Kidney tubule cell (primary cell): ENCODE data around the gene GSTCD.
"Not testable (repeated sequence)": the region's sequence is repeated elsewhere in the genome, so short reads cannot be mapped to it uniquely, and the experiment has no call there.

Source experiments
- DNase-seq: peaks from one replicate; pipeline ENCODE4 v3.0.0-alpha.2; 2018; ENCODE audit warnings: low spot score

GSTCD gene

DNA sequence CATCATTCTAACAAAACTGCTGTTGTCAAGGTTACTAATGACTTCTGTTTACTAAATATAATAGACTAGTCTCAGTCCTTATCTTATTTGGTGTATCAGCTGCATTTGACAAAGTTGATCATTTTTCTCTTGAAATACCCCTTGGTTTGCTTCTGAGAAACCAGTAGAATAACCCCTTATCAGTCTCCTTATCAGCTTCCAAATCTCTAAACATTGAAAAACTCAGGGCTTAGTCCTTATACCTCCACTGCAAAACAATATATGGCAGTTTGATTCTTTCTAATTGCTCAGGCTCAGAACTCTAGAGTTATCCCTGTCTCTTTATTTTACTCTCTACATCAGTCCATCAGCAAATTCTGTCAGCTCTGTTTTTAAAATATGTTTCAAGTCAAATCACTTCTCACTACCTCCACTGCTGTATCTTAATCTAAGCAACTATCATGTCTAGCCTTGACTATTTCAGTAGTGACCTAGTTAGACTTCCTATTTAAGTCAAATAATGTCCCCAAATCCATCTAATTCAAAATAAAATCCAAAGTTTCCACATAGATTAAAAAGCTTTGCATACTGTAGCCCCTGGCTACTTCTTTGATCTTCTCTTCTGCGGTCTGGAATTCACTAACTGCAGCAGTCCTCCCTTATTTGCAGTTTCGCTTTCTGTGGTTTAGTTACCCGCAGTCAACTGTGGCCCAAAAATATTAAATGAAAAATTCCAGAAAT is 99.6 kb downstream of the GSTCD start:
- no peak for DNase-seq

DNA sequence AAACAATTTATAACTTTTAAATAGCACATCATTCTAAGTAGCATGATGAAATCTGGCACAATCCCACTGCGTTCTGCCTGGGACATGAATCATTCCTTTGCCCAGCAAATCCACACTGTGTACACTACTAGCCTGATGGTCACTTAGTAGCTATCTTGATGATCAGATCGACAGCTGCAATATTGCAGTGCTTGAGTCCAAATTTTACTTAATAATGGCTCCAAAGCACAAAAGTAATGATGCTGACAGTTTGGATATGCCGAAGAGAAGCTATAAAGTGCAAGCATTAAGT is 100.1 kb downstream of the GSTCD start:
- DNase-seq, result peak; percentile 3

DNA sequence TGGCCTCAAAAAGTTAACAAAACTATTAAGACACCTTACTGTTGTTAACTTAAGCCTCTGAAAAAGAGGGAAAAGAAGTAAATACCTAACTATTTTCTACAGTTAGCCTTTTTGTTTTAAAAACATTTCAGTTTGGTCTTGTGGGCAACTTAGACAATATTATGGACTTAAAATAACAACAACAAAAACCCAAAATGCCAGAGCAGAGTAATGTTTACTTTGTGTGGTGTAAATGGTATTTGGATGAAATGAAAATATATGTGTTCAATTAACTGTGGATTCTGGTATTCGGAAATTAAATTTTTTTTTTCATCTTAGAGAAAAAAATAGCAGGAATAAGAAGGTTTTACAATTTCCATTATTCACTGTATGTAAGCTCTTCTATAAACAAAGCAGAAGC is 107.1 kb downstream of the GSTCD start:
- no peak for DNase-seq

DNA sequence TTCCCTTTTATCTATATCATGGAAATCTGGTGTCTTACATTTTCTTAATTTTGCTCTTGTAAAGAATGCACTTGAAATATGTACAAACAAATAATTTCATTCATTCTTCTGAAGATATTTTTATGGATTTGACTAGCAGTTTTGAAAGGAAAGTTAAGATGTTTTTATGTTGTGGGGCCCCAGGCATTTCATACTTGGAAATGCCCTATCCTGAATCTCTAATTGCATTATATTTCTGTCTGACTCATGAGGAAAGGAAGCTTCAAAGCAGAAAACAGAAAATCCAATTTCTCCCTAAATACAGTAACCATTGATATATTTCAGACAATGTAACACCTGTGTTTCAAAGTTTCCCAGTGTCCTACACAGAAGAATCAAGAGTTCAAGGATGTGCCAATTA is 113.5 kb downstream of the GSTCD start:
- no peak for DNase-seq

DNA sequence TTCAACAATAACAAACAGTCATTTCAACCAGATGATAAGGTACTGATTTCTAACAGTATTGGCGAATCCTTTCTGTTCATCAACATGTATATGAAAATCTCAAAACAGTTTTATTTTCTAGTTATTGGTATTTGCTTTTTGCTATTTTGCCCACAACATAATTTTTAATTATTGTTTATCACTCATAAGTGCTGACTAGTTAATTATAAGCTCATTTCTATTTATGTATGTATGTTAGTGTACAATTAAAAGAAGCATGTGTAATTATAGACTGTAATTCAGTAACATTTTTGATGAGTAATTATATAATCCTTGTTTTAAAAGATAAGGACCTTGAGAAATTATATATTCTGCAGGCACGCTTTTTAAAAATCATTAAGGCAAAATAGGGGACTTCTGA is 119.5 kb downstream of the GSTCD start:
- no peak for DNase-seq

DNA sequence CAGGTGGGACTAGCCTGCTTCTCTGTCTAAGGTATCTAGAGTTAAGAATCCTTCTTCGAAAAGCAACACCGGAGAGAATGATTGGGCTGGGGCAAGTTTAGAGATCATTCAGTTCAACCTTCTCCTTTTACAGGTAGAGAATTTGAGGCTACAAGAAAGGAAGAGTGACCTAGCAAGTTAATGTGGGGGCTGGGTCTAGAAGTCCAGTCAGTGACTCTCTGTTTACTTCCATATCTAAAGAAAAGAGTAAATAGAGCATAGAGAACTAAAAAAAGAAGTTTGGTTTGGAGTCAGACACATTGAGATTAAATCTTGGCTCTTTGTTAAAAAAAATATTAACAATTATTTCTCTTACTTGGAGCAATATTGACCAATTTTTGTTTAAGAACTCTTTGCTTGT is 122.6 kb downstream of the GSTCD start:
- DNase-seq, result no peak

DNA sequence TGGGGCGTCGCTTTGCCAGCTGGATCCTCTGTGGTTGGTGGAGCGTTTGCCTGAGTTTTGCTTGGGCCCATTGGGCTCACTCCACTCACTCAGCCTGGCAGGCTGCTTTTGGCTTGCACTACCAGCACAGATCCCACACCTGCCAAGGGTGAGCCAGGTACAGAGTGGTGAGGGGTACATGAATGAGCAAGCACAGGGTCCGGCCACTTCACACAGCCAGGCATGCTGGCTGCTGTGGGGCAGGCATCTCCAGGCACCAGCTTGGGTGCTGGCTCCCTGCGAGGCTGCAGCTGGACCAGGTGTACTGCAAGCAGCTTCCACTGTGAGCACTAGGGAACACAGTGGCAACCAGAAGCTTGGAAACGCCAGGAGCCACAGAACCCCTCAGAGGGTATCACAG is 126.6 kb downstream of the GSTCD start:
- no peak for DNase-seq

DNA sequence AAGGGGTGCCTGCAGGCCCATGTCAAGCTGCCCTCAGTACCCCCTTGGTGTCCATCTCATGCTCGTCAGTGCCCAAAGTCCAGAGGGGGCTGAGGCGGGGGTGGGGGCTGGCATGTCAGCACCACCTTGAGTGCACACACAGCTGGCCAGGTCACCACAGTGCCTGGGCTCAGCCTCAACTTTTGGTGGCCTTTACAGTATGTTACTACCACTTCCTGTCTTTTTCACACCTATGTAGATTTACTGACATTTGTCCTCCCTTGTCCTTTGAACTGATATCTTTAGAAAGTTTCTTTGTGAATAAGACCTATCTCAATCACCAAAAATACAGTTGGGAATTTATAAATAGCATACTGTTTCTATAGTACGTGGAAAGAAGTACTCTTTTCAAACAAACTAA is 128.0 kb downstream of the GSTCD start:
- no peak for DNase-seq

DNA sequence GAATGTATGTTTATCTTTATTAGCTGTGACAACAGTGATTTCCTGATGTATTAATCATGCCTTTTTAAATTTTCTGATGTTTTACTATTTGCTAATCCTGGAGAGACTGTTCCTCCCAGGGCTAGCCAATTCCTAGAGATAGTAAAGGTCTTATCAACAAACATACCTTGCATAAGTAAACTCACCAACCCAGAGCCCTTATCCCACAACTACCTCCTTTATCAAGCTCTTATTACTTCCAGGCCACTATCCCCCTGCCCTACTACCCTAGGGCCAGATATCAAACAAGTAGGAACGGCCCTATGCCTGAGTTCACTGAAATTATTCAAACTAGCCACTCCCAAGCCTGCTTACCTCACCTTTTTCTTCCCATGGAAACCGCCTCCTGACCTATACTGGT is 128.5 kb downstream of the GSTCD start:
- DNase-seq, result no peak

DNA sequence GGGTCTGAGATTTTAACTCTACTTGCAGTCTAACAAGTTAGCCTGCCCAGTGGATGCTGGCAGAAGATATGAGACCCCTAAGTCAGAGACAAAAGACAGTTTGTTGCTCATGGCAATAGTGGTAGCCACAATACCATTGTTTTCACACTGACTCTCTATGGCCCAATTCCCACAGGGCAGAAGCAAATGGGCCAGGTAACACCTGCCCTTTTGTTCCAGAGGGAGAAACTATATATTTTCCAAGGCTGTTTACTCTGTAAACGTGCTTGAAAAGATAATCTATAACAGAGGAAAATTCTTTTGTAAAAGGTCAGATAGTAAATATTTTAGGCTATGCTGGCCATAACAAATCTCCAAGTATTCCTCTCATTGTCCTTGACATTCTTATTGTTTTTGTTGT is 129.5 kb downstream of the GSTCD start:
- DNase-seq, result no peak

DNA sequence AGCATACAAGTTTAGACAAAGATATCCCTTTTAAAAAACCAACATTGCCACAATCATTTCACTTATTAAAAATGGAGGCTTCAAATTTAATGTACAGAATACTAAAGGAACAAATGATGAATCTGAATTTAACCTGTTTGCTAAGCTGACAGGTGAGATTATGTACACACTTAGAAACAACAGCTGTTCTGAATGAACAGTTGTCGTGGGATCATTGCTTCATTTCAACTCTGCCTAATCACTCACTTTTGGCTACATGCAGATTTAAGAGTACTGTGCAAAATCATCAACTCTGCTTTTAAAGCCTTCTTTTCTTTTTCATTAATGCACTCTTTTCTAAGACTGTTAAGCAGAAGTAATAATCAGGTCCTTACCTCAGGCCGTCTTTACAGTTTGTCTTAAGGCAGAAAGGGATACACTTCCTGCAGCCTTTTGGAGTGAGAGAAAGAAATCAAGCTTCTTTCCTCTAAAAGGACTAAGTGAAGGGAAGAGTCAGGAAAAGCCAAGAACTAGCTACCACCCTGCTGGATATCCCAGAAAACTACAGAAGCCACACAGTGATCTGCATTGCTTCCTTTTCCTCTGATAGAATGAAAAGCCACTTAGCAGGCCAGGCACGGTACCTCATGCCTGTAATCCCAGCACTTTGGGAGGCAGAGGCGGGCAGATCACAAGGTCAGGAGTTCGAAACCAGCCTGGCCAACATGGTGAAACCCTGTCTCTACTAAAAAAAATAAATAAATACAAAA is 132.0 kb downstream of the GSTCD start:
- DNase-seq, result no peak

DNA sequence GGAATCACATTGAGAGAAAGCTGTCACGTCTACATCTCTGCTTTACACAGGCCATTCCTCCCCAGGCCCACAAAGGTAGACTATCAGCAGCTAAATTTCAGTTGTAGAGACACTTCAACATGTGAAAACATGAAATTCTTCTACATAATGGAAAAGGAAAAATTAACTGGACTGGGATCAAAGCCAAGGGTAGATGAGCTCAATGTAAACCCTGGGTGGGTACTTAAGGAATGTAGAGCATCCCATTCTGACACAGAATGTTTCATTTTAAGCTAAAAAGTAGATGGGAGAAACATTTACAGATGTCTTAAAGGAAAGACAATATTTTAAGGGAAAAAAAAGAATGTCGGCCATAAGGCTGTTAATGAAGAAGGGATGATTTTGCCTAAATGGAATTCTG is 135.4 kb downstream of the GSTCD start:
- no peak for DNase-seq

DNA sequence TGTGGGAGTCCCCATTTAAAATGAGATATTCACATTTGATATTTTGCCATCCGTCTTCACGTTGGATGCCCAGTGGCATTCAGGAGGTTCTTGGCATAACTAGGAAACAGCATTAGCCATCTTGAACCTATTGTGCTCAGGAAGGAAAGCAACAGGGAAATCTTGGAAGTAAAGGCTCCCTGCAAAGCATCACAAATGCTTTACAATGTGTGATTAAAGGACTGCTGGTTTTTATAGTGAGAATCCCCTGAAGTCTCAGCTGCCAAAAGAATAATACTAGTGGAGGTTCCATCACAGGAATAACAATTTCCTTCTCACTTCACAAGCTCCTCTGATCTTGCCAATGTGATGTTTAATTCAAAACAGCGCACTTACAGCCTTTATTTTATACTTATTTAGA is 137.0 kb downstream of the GSTCD start:
- DNase-seq, result no peak

DNA sequence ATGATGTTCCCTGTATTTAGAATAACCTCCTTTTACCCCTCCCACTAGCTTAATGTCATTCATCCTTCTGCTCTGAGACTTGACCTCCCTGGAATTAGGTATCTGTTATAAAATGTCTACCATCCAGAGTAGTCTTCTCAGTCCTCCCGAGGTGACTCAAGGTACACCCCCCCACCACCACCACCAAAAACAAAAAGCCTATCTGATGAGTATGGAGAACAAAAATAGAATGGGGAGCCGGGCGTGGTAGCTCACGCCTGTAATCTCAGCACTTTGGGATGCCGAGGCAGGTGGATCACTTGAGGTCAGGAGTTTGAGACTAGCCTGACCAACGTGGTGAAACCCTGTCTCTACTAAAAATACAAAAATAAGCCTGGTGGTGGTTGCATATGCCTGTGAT is 139.8 kb downstream of the GSTCD start:
- DNase-seq, result not testable (repeated sequence)

DNA sequence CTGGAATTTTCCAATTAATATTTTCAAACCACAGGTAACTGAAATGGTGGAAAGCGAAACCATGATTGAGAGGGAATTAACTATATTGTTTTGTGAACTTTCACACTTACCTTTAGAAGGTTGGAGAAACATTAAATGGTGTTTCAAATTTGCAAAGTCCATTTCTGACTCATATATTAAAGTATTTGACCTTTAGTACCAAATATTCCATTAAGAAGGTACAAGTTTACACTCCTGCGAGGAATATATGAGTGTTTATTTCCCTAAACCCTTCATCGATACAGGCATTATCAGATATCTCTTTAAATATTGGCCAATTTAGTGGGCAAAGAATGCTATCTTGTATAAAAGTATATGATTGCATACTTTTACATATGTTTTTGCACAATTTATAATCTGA is 142.6 kb downstream of the GSTCD start:
- no peak for DNase-seq

DNA sequence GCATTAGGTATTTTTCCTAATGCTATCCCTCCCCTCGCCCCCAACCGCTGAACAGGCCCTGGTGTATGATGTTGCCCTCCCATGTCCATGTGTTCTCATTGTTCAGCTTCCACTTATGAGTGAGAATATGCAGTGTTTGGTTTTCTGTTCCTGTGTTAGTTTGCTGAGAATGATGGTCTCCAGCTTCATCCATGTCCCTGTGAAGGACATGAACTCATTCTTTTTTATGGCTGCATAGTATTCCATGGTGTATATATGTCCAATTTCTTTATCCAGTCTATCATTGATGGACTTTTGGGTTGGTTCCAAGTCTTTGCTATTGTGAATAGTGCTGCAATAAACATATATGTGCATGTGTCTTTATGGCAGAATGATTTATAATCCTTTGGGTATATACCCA is 143.6 kb downstream of the GSTCD start:
- not testable (repeated sequence) for DNase-seq

DNA sequence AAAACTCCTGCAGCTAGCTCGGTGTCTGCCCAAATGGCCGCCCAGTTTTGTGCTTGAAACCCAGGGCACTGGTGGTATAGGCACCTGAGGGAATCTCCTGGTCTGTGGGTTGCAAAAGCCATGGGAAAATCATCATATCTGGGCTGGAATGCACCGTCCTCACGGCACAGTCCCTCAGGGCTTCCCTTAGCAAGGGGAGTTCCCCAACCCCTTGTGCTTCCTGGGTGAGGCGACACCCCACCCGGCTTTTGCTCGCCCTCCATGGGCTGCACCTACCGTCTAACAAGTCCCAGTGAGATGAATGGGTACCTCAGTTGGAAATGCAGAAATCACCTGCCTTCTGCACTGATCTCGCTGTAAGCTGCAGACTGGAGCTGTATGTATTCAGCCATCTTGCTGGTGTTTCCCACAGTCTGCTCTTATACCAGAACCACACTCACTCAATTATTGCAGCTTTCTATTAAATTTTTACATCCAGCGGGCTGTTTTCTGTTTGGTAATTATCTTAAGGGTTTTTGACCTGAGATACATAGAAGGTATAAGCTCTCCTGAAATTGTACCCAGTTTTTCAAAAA is 150.0 kb downstream of the GSTCD start:
- DNase-seq, result no peak

DNA sequence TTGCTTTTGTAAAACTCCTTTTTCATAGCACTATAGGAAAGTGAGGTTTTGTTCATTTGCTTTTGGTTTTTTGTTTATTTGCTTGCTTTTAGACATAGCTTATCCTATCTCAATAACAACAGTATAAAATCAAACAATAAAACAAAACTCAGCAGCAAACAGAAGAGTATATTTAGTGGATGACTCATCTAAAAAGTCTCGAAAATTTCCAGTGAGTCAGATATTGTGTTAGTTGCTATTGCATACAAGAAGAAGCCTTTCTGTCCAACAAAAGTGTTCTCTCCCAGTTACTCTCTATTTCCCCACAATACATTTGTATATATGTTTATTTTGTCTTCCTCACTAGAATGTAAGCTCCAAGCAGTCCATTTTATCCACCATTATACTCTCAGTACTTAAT is 150.6 kb downstream of the GSTCD start:
- DNase-seq, result peak; percentile 62

DNA sequence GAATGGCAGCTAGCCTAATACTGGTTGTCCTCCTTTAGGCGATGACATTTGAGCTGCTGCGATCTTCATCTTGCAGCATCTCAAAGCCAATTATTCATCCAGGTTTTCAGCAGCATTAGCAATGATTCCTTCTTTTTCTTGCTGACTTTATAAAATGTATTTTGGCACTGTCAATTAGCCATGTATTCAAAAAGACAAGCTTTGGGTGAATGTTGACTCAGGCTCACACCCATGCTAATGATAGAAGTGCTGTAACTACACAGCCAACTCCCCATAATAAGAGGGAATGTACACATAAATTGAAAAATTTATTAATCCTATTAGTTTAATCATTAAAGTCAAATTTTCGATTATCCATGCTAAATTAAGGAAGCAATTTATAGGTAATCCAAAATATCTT is 162.4 kb downstream of the GSTCD start:
- DNase-seq, result no peak

DNA sequence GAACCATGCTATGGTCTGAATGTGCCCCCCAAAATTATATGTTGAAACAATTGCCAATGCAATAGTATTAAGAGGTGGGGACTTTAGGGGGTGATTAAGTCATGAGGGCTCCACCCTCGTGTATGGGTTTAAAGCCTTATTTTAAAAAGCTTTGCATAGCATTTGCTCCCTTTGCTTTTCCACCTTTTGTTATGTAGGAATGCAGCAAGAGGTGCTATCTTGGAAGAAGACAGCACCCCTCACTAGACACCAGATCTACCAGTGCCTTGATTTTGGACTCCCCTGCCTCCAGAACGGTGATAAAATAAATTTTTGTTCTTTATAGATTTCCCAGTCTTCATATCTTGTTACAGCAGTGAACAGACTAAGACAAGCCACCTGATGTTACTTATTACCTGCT is 163.4 kb downstream of the GSTCD start:
- no peak for DNase-seq

DNA sequence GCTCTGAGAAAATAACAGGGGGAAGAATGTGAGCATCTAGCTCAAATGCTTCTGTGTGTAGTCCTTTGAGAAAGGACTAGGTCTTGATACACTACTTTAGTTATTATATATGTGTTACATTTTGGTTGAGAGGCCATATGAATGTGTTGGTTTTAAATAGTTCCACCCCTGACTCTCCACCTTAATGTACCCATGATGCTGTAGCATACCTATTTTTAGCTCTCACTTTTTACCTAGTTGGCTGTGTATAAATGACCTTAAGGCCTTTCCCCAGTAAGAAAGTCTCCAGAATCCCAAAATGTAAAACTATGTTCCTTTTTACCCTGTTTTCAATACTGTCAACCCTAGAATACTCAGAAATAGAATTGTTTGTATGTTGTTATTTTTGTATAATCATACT is 166.6 kb downstream of the GSTCD start:
- no peak for DNase-seq

DNA sequence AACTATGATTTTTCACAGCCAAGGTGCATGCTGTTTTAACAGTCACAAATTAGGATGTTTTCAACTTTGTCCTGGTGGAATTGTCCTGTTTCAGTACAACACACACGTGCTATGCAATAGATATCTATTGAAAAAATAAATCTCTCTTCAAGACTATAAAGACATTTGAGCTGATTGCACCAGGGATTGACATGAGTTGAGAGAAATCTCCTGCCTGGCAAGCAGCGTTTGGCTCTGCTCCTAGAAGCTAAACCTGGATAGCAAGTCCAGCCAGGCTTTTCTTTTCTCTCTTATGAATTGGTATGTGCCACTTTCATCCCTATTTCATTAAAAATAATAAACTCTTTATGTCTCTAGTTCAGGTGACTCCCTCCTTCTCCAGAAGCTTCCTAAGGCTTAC is 170.1 kb downstream of the GSTCD start:
- no peak for DNase-seq

DNA sequence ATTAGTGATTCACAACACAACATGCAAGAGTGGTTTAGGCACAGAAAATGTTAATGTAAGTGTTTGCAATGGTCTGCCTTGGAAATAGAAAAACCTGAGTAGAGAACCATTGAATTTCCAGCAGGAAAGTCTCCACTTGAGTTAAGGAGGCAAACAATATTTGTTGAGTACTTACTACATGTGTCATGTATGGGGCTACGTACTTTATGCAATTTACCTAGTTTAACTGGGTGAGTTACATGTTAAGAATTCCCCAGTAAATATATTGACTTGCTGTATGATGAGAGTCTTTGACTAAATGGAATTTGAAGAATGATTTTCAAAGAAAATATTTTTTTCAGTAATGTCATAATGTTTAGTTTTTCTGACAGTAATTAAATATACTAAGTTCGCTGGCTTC is 178.9 kb downstream of the GSTCD start:
- no peak for DNase-seq
